Measurements from ENCODE around the gene RAB28. TPM values are rescaled to one million over a fixed set of nuclear protein-coding genes. Genes with fewer than 3 reads are reported as not detected.

RAB28 gene
- total and polyA plus RNA-seq, 9 of the 15 experiments (the other 6 are each of a cell fraction or from before 2014, with no cell fraction given): 6.7 to 40.4 (median 23.0) TPM

DNA sequence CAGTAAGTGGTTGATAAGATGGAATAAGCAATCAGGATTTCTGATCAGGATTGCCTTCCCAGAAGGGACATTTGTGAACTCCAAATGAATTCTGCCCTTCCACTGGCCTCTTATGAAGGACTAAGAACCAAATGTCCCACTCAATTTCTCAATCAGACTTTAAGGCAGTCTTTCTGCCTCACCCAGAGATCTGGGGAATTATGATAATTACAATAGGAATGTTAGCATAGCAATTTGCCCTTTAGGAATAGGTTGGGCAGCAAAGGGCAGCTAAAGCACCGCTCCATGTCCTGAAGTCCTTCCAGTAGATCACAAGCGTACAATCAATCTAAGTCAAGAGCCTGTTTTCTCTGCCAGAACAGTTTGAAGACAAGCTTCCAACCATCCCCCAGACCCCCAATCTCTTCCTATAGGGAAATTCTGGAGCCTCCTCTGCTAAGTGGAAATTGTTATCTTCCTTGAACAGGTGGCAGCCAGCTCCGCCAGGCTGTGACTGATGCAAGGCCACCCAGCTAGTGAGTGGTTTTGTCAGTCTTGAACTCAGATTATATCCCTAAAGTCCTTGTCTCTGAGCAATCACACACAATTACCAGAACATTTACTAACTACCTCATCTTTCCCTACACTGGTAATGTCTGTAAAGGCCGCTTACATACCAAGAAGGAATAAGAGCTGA, 41.6 kb upstream of the RAB28 start (continued):
- TF ChIP-seq, protein P1, sequence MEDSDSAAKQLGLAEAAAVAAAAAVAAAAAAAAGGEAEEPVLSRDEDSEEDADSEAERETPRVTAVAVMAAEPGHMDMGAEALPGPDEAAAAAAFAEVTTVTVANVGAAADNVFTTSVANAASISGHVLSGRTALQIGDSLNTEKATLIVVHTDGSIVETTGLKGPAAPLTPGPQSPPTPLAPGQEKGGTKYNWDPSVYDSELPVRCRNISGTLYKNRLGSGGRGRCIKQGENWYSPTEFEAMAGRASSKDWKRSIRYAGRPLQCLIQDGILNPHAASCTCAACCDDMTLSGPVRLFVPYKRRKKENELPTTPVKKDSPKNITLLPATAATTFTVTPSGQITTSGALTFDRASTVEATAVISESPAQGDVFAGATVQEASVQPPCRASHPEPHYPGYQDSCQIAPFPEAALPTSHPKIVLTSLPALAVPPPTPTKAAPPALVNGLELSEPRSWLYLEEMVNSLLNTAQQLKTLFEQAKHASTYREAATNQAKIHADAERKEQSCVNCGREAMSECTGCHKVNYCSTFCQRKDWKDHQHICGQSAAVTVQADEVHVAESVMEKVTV (CRISPR knock-in tag; IDR thresholded peaks at IDR 0.05): no peak

DNA sequence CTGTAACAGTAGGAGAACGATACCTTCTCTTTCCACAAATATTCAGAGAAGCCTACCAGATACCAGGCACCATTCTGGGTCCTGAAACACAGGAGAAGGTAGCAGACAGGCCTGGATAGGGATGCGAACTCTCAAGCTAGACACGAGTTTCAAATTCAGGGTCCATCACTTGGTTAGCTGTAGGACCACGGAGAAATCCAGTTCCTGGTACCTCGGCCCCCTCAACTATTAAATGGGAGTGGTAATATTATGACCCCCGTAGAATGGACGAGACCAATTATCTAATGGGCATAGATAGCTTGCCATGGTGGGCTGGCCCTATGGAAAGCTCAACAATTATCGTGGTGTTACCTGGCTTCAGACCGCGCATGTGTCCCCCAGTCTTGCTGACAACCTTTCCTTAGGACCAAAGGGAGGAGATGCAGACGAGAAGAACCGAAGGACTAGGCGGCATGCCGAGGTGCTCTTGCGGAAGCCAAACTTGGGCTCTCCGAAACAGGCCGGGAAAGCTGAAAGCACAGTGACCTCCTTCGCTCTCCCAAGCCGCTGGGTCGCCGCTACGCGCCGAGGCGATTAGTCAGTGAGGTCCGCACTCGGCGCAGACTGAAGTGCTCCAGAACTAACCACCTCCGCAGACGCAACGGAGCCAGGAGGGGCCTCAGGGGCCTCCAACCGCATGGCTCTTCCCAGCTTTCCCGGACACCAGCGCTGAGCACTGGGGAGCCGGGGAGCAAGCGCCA, 40.5 kb upstream of the RAB28 start:
- no TSS peak for BruUV-seq (replicated peaks)
- 54% methylated on average over 35 of the region's 36 CpGs for WGBS (ENCODE audit: insufficient coverage, low coverage, missing lambda C conversion rate)
- no peaks in the 10 kb centered on the region for H3K36me3 ChIP-seq (ENCODE audit: control insufficient read depth, insufficient read depth, low read length)
- H3K9me1 ChIP-seq (ENCODE audit: control insufficient read depth, insufficient read depth, low read length): no peaks in the 10 kb centered on the region
- CTCF ChIA-PET (ENCODE audit: low intra/inter-chr PET ratio): no interaction called here
- H3K27ac ChIP-seq (ENCODE audit: extremely low read depth, low read depth, low read length): no peak overlapping the region
- in situ Hi-C loops (cut with MboI) (no loop called here), intact Hi-C loops (cut with micrococcal nuclease) (no loop called here)
- H3K27me3 ChIP-seq (ENCODE audit: control insufficient read depth in 2 of 2, insufficient read depth in 2 of 2, low read length in 2 of 2): peaks cover 4 to 39% of the 10 kb centered on the region in 2 experiments; a peak in 4 of 5 replicates
- H3K4me3 ChIP-seq: no peak overlapping the region
- ATAC-seq: no peak
- FAIRE-seq: no peak
- no peak overlapping the region for H3K9ac ChIP-seq (ENCODE audit: insufficient read depth in 1 of 2, low read depth in 2 of 2, low read length in 2 of 2)
- no peak overlapping the region for H2AFZ ChIP-seq (ENCODE audit: low read depth, low read length)
- H3K9me3 ChIP-seq (replicated peaks; ENCODE audit: control insufficient read depth, insufficient read depth, low read depth, low read length): no peaks in the 10 kb centered on the region
- peak in 1 of 4 experiments; percentile 4 for DNase-seq (ENCODE audit: extremely low read depth in 1 of 4, low spot score in 3 of 4)
- POLR2A ChIA-PET: interaction anchor here (1.2 kb wide), 1 partner anchor 8 kb away, joined by 3 read pairs; no protein-coding TSS in a partner anchor
- H3K4me1 ChIP-seq (replicated peaks in 1 of 2; ENCODE audit: control insufficient read depth in 2 of 2, insufficient read depth in 2 of 2, low read length in 2 of 2): peaks cover 4 to 21% of the 10 kb centered on the region in 2 experiments; a peak in 4 of 5 replicates
- no peaks in the 10 kb centered on the region for H3K79me2 ChIP-seq (ENCODE audit: control insufficient read depth, insufficient read depth, low read length)
- no peaks in the 10 kb centered on the region for H4K20me1 ChIP-seq (replicated peaks; ENCODE audit: control insufficient read depth, insufficient read depth, low read length)
- no peak overlapping the region for H3K4me2 ChIP-seq (ENCODE audit: insufficient read depth, low read length)
- TF ChIP-seq CREBBP (IDR thresholded peaks at IDR 0.05; ENCODE audit: low read depth, low read length): no peak
- no peak for TF ChIP-seq ZBTB7A (IDR thresholded peaks at IDR 0.05; ENCODE audit: borderline replicate concordance, control insufficient read depth, low read depth, low read length)
- TF ChIP-seq ZKSCAN1 (IDR thresholded peaks at IDR 0.05; ENCODE audit: low read depth, low read length): no peak
- no peak for TF ChIP-seq NR4A1 (CRISPR knock-in tag; IDR thresholded peaks at IDR 0.05)
- no peak for TF ChIP-seq NR4A1 (tag; IDR thresholded peaks at IDR 0.05)
- TF ChIP-seq SMC3 (conservative IDR thresholded peaks at IDR 0.05; ENCODE audit: insufficient read depth, low read depth, low read length): no peak
- TF ChIP-seq ADNP (tag; IDR thresholded peaks at IDR 0.05): no peak
- TF ChIP-seq SAP30 (IDR thresholded peaks at IDR 0.05; ENCODE audit: borderline replicate concordance, insufficient read depth, low read depth, low read length, poor library complexity, severe bottlenecking): no peak
- peak; percentile 75 for TF ChIP-seq HNRNPLL (IDR thresholded peaks at IDR 0.05; ENCODE audit: low read depth, low read length, poor library complexity, severe bottlenecking)
